ENCODE data around the gene UNK.

DNA sequence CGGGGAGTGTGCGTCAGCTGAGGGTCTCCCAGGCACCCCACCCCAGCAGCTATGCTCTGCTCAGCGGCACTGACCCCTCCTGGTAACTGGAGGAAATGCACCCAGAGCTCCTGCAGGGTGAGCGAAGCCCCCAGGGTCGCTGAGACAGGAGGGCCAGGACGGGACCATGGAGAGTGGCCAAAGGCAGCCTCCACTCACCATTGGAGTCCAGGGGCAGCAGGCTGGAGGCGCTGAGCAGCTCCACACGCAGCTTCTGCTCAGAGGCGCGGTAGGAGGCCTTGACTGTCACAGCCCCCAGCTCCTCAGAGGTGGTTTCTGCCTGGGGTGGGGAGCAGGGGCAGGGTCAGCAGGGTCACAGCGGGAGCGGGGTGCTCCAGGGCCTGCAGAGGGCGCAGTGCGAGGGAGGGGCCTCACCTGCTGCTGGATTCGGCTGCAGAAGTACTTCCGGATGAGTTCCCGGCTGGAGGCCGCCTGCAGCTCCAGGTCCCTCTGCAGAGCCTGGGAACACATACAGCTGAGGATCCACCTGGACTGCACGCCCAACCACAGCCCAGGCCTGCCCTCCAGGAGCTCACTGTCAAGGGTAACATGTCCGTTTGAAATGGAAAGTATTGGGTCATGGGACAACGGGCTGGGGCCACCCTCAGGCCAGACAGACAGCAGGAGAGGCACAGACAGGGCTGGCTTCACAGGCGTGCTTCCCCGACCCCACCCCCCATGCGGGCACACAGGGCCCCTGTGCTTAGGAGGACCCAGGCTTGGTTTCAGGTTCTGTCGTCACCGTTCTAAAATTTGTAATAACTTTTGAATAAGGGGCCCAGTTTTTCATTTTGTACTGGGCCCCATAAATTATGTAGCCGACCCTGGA lies 45.8 kb downstream of the UNK start:
- TF ChIP-seq, protein P1, sequence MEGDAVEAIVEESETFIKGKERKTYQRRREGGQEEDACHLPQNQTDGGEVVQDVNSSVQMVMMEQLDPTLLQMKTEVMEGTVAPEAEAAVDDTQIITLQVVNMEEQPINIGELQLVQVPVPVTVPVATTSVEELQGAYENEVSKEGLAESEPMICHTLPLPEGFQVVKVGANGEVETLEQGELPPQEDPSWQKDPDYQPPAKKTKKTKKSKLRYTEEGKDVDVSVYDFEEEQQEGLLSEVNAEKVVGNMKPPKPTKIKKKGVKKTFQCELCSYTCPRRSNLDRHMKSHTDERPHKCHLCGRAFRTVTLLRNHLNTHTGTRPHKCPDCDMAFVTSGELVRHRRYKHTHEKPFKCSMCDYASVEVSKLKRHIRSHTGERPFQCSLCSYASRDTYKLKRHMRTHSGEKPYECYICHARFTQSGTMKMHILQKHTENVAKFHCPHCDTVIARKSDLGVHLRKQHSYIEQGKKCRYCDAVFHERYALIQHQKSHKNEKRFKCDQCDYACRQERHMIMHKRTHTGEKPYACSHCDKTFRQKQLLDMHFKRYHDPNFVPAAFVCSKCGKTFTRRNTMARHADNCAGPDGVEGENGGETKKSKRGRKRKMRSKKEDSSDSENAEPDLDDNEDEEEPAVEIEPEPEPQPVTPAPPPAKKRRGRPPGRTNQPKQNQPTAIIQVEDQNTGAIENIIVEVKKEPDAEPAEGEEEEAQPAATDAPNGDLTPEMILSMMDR (IDR thresholded peaks at IDR 0.05), result peak; percentile 17 to 51 (median 21)
- TF ChIP-seq EP300 (IDR thresholded peaks at IDR 0.05) (no peak), POLR2A (IDR thresholded peaks at IDR 0.05; ENCODE audit: low read depth) (no peak)

Measured in esophagus muscularis mucosa (tissue), 4 donors.